ENCODE data around the gene GNG4.
"Not testable (repeated sequence)": the region's sequence is repeated elsewhere in the genome, so short reads cannot be mapped to it uniquely, and the experiment has no call there.

GNG4 gene

DNA sequence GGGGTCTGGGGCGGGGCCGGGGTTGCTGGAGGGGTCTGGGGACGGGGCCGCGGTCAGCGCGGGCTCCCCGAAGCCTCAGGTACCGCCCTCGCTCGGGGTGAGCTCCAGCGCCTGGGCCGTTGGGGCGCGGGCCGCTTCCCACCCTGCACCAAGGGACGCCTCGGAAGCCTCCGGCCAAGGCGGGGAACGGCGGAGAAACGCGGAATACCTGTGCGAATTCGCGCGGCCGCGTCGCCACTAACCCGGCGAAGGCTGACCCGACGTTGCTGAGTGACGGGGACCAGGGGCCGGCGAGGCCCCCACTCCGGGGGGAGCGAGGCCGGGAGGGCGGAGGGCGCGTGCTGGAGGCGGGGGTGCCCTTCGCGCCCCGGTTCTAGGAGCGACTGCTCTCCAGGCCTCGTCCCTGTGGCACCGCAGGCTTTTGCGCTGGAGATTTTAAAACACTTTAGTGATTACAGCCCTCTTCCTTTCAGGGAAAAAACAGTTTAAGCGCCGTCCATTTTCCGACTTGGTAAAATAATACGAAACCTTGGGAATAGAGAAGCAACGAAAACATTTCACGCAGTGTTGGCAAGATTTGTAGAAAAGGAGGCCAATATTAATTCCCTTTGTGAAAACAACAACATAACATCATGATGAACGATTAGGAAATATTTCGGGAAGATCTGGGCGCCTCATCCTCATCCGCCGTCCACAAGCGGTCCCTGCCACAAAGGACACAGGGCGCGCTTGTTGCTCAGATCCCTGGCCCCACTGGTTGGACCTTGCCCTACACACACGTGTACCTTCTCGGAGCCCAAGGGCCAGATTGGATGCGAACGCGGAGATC, 971 bp upstream of the GNG4 start:
- DNase-seq (ENCODE audit: low spot score): no peak

DNA sequence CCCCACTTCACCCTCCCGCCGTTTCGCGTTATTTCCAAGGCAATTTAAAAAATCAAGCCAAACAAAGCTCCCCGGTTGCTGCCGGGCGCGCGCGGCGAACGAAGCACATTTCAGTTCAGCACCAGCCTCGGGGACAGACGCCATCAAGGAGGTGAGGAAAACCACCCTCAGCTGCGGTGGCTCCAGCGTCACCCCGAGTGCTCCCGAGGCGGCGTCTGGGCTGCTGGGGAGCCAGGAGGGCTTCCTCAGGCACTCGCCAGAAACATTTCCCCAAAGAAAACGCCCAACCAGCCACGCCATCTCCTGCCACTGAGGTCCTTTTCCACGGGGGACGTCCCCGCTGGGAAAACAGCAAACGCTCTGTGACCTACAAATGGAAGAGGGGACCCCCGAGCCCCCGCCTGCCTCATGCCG, 623 bp downstream of the GNG4 start:
- DNase-seq (ENCODE audit: low spot score): peak; percentile 29

DNA sequence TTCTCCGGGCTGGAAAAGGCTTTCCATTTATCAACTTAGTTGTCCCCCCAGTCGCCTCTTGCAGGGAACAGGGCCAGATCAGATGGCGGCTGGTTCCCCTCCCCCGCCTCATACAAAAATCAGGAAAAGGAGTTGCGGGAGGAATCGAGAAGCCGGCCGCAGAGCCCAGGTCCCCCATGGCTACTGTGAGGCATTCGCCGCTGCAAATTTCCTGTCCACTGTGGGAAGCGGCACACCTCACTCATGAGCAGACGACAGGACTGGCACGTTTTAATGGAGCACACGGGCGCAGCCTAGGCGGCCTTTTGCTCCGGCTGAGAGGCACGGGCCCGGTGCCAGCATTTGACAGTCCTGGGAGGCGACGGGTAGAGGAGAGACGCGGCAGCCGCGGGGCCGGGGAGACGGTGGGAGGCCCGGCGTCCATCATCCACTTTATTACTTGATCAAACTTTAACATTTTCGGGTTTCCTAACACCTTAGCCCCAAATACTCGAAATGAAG, 1.1 kb downstream of the GNG4 start:
- no peak for DNase-seq (ENCODE audit: low spot score)

DNA sequence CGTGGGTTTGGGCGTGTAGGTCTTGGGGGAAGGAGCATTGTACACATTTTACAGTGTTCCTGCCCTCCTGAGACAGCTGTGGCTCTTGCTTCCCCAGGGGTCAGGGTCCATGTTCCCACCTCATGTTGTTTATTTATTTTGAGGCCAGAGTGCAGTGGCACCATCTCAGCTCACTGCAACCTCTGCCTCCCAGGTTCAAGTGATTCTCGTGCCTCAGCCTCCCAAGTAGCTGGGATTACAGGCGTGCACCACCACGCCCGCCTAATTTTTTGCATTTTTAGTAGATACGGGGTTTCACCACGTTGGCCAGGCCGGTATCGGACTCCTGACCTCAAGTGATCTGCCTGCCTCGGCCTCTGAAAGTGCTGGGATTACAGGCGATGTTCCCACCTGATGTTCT, 2.0 kb downstream of the GNG4 start:
- DNase-seq (ENCODE audit: low spot score): not testable (repeated sequence)

DNA sequence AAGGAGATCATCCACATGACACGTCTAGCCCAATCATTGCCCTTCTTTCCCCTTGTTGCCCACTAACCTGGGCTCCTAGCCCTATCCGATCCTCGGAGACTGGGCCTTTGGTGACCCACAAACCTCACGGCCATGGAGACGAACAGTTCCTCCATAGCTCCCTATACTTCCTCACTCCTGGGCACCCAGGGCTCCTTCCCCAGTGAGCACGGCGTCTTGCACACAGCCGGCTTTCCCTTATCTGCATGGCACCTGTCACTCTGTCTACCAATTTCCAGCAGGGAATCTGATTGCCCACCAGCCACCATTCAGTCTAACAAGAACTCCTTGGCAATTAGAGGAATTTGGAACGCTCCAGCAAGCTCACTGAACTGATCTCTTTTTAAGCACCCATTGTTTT, 3.1 kb downstream of the GNG4 start:
- no peak for DNase-seq (ENCODE audit: low spot score)

DNA sequence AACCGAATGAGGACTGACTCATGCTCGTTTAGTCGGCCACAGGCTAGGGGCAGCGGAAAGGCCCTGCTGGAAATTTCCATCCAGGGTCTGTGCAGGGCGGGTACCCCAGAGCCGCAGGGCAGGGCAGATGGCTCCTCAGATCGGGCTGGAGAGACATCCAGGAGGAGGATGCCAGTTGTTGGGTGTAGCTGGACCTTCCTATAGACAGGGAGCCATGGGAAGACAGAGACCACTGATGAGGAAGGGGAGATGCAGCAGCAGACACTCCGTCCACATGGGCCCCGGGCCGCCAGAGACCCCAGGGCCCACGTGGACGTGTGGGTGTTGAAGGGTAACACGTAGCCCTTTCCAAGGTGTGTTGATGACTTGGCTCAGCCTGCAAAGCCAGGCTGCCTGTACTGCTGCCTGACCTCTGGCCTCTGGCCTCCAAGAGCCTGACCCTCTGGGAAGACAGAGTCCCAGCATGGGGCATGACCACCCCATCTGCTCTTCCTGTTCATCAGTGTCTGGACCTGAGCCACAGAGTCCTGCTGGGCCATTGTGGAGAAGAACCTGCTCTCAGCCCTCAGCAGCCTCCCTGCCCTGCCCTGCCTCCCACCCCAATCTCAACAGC, 4.8 kb downstream of the GNG4 start:
- DNase-seq (ENCODE audit: low spot score): no peak

DNA sequence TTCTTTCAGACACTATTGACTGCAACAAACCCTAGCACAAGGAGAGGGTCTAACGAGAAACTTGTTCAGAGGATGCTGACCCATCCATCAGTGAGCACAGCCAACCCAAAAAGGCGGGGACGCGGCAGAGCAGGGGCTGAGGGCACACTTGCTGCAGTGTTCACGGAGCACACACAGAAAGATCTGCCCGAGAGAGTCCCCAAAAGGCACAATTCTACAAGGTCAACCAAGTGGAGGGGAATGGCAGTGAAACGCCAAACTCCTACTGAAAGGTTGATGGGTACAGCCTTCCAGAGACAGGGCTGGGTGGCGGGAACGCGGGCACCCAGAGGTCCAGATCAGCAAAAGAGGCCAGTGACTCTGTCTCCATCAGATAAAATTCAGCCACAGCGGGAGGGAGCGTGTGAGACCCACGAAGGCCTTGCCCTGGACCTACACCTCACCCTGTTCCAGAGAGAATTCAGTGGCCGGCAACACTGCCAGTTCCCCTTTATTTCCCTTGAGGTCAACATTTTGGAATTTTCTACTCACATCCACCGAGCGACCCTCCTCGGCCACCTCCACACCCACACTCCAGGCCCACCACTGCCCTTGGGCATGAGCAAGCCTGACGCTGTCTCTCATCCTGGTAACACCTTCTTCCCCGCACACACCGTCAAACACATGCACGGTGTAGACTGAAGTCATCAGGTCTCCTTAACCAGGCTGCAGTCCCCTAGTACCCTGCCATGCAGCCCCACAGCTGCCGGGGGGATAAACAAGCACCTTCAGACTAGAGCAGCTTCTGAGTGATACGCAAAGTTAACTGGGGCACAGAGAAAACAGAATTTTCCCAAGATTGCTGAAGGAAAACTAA, 5.5 kb downstream of the GNG4 start:
- no peak for DNase-seq (ENCODE audit: low spot score)

DNA sequence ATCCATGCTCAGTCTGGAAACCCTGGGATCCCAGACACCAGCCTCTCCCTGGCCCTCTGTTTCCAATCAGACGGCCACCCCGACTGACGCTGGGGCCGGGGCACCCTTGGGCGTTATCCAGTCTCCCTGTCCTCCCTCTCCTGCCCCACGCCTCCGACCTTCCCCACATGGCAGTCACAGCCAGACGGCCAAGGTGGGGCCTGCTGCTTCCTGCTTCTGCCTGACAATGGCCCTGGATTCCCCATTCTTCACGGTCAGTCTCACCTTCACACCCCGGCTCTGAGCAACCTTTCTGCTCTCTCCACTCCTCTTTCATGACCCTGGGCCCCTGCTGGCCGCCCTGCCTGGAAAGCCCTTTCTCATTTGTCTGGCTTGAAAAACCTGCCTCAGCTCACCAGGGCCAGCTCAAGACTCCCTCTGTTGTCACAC, 6.6 kb downstream of the GNG4 start:
- DNase-seq (ENCODE audit: low spot score): no peak

DNA sequence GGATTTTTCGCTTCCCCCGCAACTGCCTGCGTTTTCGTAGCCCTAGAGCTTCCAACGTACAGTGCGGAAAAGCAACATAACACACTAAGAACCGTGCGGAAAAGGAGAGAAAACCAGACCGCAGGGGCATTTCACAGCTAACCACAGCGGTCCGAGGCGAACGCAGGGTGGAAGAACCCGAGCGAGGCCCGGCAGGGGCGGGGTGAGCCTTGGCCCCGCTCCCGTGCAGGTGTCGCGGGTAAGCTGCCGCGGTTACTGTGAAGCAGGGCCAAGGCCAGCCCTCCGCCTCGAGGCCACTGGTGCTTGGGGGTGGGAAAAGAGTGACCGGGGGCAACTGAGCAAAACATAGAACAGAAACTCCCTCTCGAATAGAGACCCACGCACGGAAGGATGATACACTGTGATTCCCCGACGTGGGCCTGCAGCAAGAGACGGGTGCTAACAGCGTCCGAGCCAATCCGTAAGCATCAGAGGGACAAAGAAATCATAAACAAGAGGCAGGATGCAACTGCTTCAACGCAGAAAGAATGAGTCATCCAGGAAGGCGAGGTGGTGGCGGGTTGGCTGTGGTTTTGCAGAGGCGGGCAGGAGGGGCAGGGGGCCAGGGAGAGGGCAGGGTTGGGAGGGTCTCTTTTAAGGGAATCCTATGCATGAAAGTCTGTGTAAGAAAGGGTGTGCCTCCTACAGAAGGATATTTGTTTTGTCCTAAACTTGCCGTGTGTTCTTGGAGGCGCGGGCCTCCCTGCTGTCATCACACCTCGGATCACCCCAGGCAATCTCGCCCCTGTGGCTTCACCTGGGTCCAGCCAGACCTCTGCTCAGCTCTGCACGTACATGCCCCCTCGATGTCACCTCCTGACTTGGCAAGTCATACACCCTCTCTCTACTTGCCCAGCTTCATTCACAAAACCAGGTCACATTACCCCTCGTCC, 7.3 kb downstream of the GNG4 start:
- no peak for DNase-seq (ENCODE audit: low spot score)

DNA sequence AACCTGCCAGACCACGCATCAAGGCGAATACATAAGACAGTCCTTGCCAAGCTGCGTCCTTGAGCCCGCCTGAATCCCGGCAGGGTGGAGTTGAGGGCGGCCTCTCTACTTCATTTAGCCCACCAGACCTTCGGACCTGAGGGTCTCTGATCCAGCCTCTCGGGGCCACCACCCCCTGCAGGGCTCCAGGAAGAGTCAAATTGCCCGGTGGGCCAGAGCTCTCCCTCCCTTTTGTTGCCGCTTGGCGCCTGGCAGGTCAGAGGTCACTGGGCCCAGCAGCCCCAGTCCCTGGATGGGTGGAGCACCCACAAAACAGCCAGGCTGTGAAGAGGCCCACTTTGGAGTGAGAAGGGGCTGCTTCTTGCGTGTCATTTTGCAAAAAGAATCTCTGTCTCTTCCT, 9.0 kb downstream of the GNG4 start:
- DNase-seq (ENCODE audit: low spot score): no peak

DNA sequence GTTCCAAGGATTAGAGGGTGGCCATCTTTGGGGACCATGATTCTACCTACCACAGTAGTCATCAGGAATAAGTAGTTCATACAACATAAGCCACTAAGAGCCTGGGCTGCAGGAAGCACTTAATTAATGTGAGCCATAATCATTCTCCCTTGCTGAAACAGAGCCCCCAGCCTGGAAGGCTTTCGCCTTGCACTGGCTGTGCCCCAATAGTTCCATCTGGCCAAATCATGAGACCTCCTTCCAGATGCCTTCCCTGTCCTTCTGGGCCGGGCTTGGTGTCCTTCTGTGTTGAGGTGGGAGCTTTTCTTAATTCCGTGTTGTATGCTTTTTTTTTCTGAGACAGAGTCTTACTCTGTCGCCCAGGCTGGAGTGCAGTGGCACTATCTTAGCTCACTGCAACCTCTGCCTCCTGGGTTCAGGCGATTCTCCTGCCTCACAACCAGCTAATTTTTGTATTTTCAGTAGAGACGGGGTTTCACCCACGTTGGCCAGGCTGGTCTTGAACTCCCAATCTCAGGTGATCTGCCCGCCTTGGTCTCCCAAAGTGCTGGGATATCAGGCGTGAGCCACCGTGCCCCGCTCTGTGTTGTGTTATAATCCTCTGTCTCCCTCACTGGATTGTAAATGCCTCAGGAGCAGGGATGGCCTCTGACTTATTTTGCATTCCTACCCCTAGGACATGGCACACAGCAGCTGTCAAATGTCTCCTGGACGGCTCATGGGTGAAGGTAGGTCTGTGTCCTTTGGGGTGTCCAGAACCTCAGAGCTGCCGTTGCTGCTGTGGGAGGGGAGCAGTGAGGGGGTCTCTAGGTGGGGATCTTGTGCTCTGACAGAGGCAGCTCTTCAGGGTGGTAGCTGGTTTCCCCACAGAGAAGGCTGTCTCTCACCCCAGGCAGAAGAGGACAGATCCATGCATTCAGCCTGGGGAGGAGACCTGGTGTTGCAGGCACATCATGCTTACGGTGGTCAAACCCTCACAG, 10.1 kb downstream of the GNG4 start:
- DNase-seq (ENCODE audit: low spot score): no peak

DNA sequence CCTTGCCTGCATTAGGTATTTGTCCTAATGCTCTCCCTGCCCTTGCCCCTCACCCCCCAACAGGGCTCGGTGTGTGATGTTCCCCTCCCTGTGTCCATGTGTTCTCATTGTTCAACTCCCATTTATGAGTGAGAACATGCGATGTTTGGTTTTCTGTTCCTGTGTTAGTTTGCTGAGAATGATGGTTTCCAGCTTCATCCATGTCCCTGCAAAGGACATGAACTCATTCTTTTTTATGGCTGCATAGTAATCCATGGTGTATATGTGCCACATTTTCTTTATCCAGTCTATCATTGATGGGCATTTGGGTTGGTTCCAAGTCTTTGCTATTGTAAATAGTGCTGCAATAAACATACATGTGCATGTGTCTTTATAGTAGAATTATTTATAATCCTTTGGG, 11.0 kb downstream of the GNG4 start:
- not testable (repeated sequence) for DNase-seq (ENCODE audit: low spot score)

DNA sequence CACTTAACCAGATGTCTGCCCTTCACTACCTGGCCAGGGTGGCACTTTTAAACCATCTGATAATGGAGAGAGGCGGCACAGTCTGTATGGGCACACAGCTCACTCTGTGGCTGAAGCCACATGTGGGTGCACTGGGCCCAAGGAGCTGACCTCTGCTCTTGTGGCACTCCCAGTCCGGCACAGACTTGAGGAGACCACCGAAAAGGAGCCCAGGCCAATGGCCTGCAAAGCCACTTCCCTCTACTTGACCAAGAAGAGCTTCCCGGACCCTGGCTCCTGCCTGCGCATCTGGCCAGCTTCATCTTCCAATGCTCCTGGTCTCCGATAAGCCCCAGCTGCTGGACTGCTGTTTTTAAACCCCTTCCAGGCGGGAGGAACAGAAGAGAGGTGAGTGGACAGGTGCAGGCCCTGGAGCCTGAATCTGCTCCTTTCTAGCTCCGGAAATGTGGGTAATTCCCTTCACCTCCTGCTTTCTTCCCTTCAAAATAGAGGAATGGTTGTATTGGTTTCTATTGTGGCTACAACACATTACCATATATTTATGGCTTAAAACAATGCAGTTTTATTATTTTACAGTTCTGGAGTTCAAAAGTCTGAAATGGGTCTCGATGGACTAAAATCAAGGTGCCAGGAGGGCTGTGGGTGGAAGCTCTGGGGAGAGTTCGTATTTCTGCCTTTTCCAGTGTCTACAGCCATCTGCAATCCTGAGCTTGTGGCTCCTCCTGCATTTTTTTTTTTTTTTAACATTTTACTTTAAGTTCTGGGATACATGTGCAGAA, 11.6 kb downstream of the GNG4 start:
- no peak for DNase-seq (ENCODE audit: low spot score)

DNA sequence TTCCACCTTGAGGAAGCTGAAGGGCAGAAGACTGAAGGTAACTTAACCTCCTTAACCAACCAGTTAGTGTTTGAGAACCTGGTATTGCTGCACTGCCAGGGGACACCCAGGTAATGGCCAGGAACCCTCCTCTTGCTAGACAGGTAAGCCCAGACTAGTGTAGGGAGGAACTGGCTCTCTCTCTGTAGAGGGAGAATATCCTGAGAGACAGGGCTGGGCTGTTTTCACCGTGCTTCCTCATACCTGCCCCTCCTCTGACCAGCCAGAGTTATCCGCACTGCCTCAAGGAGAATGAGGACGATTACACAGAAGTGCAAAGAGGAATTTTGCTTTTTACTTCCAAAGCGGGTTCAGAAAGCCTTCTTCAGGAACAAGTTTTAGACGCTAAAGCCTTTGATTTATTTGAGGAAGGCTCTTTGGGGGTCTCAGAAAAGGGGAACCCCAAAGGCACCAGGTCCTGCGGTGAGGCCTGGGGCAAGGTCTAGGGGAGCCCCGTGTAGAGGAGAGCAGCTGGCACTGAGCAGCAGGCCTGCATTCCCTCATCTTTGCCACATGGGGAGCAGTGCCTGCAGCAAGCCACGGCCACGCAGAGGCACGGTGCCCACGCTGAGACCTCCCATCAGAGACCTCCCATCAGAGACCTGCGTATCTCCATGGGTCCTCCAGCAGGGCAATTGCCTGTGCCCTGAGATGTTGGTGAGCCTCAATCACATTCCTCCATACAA, 13.5 kb downstream of the GNG4 start:
- DNase-seq (ENCODE audit: low spot score): no peak

DNA sequence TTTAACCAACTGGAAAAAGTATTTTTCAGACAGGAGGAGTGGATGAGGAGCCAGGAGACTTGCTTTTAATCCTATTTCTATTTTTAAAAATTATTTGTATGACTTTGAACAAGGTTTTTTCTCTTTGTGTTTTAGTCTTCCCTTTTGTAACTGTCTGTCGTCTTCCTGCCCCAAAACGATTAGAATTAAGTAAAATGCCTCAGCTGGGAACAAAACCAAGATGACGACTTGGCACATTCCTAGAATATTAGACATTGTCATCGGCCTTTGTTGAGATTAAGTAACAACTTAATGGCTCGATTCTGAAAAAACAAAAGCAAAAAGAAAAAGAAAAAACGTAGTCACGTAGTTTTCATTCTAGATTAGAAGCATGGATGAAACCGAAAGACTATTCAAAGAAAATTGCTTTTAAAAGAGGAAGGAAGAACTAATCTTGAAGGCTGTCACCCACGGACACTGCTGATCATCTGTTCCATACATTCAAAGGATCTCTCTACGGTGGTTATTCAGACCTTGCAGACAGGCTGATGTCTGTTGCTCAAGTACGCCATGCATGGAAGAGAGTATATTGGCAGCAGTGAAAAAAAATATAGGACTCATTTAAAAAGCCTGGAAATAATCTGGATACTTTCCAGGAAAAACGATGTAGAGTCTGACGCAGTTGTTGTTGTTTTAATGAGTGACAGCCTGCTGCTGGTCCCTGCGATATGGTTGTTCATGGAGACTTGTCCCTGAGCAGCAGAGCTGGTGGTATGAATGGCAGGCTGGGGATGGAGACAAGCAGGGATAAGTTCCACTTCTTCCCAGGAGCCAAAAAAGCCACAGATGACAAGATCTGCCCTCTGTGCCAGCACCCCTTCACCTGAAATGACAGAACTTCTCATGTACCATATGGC, 16.8 kb downstream of the GNG4 start:
- DNase-seq (ENCODE audit: low spot score): no peak

DNA sequence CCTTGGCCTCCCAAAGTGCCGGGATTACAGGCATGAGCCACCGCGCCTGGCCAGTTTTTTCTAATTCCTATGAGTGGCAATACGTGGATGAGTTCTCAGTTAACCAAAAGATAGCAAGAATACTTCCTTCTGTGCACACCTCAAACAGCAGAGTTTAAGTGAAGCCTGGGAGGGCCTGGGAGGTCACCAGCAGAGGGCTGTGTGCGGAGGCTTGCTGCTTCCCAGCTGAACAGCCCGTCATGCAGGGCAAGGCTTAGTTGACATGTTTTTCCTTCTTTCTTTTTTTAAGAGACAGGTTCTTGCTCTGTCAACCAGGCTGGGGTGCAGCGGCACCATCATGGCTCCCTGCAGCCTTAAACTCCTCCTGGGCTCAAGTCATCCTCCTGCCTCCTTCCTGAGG, 17.8 kb downstream of the GNG4 start:
- DNase-seq (ENCODE audit: low spot score): no peak

DNA sequence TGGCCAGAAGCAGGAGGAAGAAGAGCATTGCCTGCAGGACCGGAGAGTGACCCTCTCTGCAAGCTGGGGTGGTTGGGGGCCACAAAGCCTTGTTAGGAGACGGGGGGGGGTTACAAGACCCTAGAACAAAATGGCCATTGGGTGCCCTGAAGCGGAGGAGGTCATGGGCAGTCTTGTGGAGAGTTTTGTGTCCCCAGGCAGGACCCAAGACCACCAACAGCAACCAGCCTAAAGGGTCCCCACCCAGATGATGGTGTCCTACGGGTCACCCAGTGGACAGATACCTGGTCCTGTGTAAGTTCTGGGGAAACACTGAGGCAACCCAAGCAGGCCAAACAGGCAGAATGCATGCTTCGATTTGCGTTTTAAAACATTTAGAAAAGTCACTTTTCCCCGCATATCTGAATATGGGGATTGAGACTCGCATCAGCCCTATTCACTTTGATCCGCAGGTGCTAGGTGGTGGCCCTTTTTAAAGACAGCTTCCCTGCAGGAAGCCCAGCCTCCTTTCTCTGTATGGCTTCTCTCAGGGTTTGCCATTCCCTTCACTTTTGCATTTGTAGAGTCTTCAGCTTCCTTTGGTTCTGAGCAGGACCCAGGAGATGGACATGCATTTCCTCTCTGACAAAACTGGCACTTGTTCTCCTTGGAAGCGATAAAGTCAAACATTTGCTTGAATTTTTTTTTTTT, 21.1 kb downstream of the GNG4 start:
- no peak for DNase-seq (ENCODE audit: low spot score)
